Measurements from ENCODE around the gene SCN10A.

The SCN10A gene

DNA sequence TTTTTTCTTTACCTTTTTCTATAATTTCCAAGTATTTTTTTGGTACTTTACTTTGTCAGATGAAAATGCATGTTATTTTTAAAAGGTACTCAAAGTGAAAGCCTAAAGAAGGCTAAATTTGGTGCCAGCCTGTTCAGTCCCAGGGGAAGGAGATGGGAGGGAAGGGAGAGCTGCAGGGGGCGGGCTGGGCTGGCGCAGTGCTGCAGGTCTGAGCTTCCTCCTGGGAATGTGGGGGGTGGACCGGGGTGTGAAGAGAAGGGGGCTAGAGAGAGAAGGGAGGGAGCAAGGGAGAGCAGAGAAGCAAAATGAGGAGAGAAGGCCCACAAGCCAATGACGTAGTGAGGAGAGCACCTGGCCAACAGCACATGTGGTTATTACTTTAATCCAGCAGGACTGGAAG lies 95.6 kb downstream of the SCN10A start:
- DNase-seq, result no peak

- DNase-seq, result no peak
These were observed 98.4 kb downstream of the SCN10A start for GRCh38 chr3:38717355-38718240.

DNA sequence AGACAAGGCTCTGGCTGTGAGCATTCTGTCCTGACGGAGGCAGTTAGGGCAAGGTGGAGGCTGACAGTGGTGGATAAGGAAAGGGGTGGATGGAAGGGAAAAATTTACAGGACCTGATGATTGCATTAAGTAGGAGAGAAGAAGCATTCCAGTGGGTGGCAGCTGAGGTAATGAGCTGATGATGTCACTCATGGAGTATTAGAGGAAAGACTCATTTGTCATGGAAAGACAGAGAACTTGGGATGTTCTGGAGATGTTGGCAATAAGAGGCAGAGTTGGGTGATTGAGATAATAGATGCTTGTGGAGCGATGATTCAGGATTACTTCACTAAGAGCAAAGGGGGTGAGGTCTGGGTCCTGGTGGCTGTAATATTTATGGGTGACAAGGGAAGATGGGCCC lies 102.9 kb downstream of the SCN10A start:
- no peak for DNase-seq

- no peak for DNase-seq
These were observed 104.7 kb downstream of the SCN10A start for GRCh38 chr3:38711321-38711720.

- DNase-seq, result no peak
These were observed 108.3 kb downstream of the SCN10A start for GRCh38 chr3:38707730-38708129.

- DNase-seq, result no peak
These were observed 109.1 kb downstream of the SCN10A start for GRCh38 chr3:38706961-38707360.

- no peak for DNase-seq
These were observed 113.8 kb downstream of the SCN10A start for GRCh38 chr3:38702231-38702630.

GRCh38 chr3:38698760-38699159 lies 117.3 kb downstream of the SCN10A start:
- DNase-seq, result no peak

DNA sequence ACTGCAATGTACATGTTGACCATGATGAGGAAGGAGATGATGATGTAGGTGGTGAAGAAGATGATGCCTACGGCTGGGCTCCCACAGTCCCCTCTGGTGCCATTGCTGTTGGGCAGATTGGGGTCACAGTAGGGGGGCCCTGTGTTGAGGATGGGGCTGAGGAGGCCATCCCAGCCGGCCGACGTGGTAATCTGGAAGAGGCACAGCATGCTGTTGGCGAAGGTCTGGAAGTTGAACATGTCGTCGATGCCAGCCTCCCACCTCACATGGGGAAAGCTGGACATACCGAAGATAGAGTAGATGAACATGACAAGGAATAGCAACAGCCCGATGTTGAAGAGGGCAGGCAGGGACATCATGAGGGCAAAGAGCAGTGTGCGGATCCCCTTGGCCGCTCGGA lies 118.0 kb downstream of the SCN10A start:
- DNase-seq, result no peak

- no peak for DNase-seq
These were observed 120.0 kb downstream of the SCN10A start for GRCh38 chr3:38696034-38696433.

GRCh38 chr3:38690185-38690584 lies 125.8 kb downstream of the SCN10A start:
- DNase-seq, result no peak

- no peak for DNase-seq
These were observed 126.2 kb downstream of the SCN10A start for GRCh38 chr3:38689774-38690173.

- no peak for DNase-seq
These were observed 126.7 kb downstream of the SCN10A start for GRCh38 chr3:38689346-38689745.

GRCh38 chr3:38687321-38687720 lies 128.7 kb downstream of the SCN10A start:
- no peak for DNase-seq

DNA sequence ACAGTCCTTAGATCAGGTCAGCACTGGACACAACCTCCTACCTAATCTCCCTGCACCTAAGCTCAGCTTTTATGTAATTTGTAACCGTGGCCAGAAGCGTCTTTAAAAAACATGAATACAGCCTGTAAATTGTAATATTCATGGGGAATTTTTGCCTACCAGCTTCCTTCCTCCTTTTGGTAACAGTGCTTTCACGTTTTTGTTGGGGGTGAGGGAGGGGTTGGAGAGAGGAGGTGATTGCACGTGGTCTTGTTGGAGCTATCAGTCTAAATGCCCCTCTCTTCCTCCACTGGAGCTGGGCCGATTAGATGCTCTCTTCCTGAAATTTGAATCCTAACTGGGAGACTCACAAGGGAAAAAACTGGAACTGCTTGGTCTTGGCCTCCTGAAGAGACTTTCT lies 131.5 kb downstream of the SCN10A start:
- no peak for DNase-seq

DNA sequence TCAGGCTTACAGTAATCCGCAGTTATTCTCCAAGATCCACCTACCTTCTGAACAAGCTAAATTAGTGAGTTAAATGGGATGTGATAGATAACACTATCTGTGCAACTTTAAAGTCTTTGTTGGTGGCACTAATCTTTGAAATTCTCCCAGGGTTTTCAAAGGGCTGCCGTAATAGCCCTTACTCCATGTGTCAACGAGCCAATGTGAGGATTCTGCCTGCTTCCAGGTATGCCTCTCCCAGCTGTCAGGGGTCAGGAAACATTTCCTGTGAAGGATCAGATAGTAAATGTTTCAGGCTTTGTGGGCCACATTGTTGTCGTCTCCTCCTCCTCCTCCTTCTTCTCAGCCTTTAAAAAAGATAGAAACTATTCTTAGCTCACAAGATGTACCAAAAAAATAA lies 146.3 kb downstream of the SCN10A start:
- DNase-seq, result no peak

GRCh38 chr3:38662544-38662943 lies 153.5 kb downstream of the SCN10A start:
- peak; percentile 19 for DNase-seq

DNA sequence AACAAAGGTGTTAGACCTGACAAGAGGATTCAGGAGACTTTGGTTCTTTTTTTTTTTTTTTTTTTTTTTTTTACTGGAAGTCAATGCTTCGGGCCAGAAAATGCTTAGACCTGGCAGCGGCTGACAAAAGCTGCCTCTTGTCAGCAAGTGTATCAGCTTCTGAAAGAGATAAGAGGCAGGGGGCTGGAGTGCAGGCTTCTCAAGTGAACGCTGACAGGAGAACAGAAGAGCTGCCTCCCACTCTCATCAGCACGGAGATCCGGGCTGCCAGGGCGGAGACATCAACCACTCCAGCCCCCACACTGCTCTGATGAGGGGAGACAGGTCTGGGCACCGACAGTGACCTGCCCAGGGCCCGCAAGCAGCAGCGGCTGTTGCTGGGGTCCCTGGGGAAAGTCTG lies 157.2 kb downstream of the SCN10A start:
- DNase-seq, result no peak

- DNase-seq, result no peak
These were observed 158.6 kb downstream of the SCN10A start for GRCh38 chr3:38657369-38657768.

- DNase-seq, result peak; percentile 10
These were observed 160.2 kb downstream of the SCN10A start for GRCh38 chr3:38655708-38656300.

DNA sequence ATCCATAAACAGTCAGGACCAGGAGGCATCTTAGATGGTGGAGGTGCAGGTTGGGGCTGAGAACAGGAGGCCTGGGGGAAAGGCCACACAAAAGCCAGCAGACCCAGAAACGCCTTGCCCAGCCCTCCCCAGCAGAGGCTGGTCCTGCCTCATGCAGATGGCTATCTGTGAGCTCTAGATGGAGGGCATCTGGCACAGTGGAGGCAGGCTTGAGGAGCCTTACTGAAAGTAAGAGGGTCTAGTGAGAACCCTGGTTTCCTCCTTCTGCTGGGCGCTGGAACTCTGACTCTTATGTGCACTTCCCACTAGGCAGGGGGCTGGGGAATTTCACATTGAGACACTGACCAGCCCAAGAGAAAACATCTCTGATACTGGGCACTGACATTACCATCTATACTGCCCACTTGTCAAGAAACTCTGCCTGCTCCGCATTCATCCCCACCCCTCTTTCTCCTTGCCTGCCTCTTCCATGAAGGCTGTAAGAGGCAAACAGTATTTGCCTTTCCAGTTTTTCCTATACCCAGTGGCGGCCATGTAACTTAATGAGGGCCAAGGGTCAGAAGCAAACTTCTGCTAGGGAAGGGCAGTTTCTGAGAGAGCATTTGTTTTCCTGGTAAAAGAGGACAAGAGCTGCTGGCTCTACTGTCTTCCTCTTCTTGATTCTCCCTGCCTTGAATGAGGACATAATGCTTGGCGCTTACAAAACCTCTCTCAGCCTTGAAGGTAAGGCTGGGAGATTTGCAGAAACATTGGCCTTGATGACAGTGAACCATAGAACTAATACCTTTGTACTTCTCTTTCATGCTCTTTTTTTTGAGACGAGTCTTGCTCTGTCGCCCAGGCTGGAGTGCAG lies 162.1 kb downstream of the SCN10A start:
- DNase-seq, result no peak

GRCh38 chr3:38652934-38653333 lies 163.1 kb downstream of the SCN10A start:
- DNase-seq, result no peak

- DNase-seq, result peak; percentile 44
These were observed 164.7 kb downstream of the SCN10A start for GRCh38 chr3:38651153-38651789.

All from fibroblast of skin of abdomen (primary cell).